Measurements from ENCODE around the gene MINDY4.
A peak's percentile ranks its signal among the peaks of the same experiment; 100 is the strongest.

The MINDY4 gene

GRCh38 chr7:30771880-30772425, 736 bp downstream of the MINDY4 start:
- H3K4me3 ChIP-seq (ENCODE audit: low read depth, low read length), result peak overlapping the region; percentile 94
- peak; percentile 33 for DNase-seq (ENCODE audit: low read depth)
- no peak for TF ChIP-seq CTCF (IDR thresholded peaks at IDR 0.05; ENCODE audit: insufficient read depth, low read depth, low read length, missing control alignments)

GRCh38 chr7:30772984-30773383, 1.8 kb downstream of the MINDY4 start:
- DNase-seq (ENCODE audit: low read depth), result no peak
- no peak for TF ChIP-seq CTCF (IDR thresholded peaks at IDR 0.05; ENCODE audit: insufficient read depth, low read depth, low read length, missing control alignments)
- no peak overlapping the region for H3K4me3 ChIP-seq (ENCODE audit: low read depth, low read length)

- no peak overlapping the region for H3K4me3 ChIP-seq (ENCODE audit: low read depth, low read length)
- TF ChIP-seq CTCF (IDR thresholded peaks at IDR 0.05; ENCODE audit: insufficient read depth, low read depth, low read length, missing control alignments), result no peak
These were observed 4.8 kb downstream of the MINDY4 start for GRCh38 chr7:30775992-30776391.

GRCh38 chr7:30776971-30777370, 5.8 kb downstream of the MINDY4 start:
- no peak overlapping the region for H3K4me3 ChIP-seq (ENCODE audit: low read depth, low read length)
- TF ChIP-seq CTCF (IDR thresholded peaks at IDR 0.05; ENCODE audit: insufficient read depth, low read depth, low read length, missing control alignments), result no peak
- no peak for DNase-seq (ENCODE audit: low read depth)

More at GRCh38 chr7:30775992-30776391, 4.8 kb downstream of the MINDY4 start:
- no peak for DNase-seq (ENCODE audit: low read depth)

GRCh38 chr7:30778255-30779025, 7.2 kb downstream of the MINDY4 start:
- no peak for TF ChIP-seq CTCF (IDR thresholded peaks at IDR 0.05; ENCODE audit: insufficient read depth, low read depth, low read length, missing control alignments)
- no peak overlapping the region for H3K4me3 ChIP-seq (ENCODE audit: low read depth, low read length)
- DNase-seq (ENCODE audit: low read depth), result no peak

GRCh38 chr7:30779574-30779973, 8.4 kb downstream of the MINDY4 start:
- TF ChIP-seq CTCF (IDR thresholded peaks at IDR 0.05; ENCODE audit: insufficient read depth, low read depth, low read length, missing control alignments), result no peak
- no peak for DNase-seq (ENCODE audit: low read depth)

More at GRCh38 chr7:30779574-30779973, 8.4 kb downstream of the MINDY4 start:
- H3K4me3 ChIP-seq (ENCODE audit: low read depth, low read length), result no peak overlapping the region

All from GM12865 (cell line).